Activated T-cell treated with anti-CD3 and anti-CD28 coated beads, Interleukin-2, amount 50 U/mL, for 4 hours (primary cell): Measurements from ENCODE around the gene AMZ2. TPM values are rescaled to one million over a fixed set of nuclear protein-coding genes. Genes with fewer than 3 reads are reported as not detected.
"Not testable (repeated sequence)": the region's sequence is repeated elsewhere in the genome, so short reads cannot be mapped to it uniquely, and the experiment has no call there.

Experiments
- ATAC-seq, 2 donors: fragments of 200-7000 bp; cut with Tn5 transposase; one replicate each; pipeline ENCODE4 v1.10.0; 2021
- DNase-seq: peaks from one replicate; pipeline ENCODE4 v3.0.0-alpha.2; 2020
- H3K27me3 Mint-ChIP-seq: one replicate; pipeline ENCODE4 v1.8.0; 2021; ENCODE audit warnings: low read depth, mixed read lengths
- H3K36me3 Mint-ChIP-seq: one replicate; pipeline ENCODE4 v1.8.0; 2022; ENCODE audit warnings: mixed read lengths; ENCODE audit not compliant: insufficient read depth
- H3K4me1 Mint-ChIP-seq: one replicate; pipeline ENCODE4 v1.8.0; 2021; ENCODE audit warnings: low read depth, mixed read lengths
- H3K4me3 Mint-ChIP-seq: one replicate; pipeline ENCODE4 v1.8.0; 2021; ENCODE audit warnings: mild to moderate bottlenecking, moderate library complexity, mixed read lengths
- H3K9me3 Mint-ChIP-seq: one replicate; pipeline ENCODE4 v1.8.0; 2021; ENCODE audit warnings: mixed read lengths
- total RNA-seq, 3 donors: library from RNA; stranded (reverse); gene quantifications; one replicate each; pipeline ENCODE4 v1.2.1, GENCODE V29; 2021

AMZ2 gene, protein sequence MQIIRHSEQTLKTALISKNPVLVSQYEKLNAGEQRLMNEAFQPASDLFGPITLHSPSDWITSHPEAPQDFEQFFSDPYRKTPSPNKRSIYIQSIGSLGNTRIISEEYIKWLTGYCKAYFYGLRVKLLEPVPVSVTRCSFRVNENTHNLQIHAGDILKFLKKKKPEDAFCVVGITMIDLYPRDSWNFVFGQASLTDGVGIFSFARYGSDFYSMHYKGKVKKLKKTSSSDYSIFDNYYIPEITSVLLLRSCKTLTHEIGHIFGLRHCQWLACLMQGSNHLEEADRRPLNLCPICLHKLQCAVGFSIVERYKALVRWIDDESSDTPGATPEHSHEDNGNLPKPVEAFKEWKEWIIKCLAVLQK
- 10 to 100 TPM; 62.7 to 74.6 (median 72.8) TPM for total RNA-seq

DNA sequence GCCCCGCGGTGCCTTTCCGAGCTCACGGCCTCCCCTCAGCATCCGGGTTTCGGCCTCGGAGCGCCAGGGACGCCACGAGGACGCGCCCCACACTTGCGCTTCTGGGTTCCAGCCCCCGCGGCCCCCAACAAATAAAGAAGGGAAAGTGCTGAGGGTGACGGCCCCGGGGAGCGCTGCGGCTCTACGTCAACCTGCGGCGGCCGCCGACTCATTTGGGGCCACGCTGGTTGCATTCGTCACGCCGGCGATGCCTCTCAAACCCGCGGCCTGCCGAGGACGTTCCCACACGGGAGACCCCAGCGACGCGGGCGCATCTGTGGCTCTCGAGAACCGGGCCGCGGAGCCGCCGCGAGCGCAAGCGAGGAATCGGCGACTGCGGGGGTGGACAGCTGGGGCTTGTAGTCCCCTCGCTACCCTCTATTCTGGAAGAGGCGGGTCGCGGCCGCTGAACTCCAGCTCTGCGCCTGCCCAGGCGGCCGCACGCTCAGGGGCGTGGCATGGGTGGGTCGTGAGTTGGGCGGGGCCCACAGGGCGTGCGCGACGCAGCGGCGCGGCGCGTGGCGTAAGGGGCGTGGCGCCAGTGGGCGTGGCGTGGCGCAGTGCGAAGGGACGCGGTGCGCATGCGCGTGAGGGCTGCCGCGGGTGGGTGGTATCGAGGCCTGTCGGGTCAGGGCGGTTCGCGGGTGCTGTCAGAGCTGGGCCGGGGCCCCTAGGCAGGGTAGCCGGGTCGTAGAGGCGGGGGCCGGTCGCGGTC lies at the start of gene AMZ2:
TSS of gene AMZ2 (plus strand) at position 599 of the 754 bp plus-strand sequence. CDS start 2,145 bp downstream, outside the sequence.
- Mint-ChIP-seq H3K4me3 (peak within 1 kb of the TSS; percentile 94), H3K27me3 (no peaks in the 10 kb centered on the region), H3K36me3 (peaks cover 2% of the 10 kb centered on the region), H3K9me3 (no peaks in the 10 kb centered on the region), H3K4me1 (peaks cover 42% of the 10 kb centered on the region)
- ATAC-seq (peak; percentile 83 to 85), DNase-seq (peak; percentile 98)

DNA sequence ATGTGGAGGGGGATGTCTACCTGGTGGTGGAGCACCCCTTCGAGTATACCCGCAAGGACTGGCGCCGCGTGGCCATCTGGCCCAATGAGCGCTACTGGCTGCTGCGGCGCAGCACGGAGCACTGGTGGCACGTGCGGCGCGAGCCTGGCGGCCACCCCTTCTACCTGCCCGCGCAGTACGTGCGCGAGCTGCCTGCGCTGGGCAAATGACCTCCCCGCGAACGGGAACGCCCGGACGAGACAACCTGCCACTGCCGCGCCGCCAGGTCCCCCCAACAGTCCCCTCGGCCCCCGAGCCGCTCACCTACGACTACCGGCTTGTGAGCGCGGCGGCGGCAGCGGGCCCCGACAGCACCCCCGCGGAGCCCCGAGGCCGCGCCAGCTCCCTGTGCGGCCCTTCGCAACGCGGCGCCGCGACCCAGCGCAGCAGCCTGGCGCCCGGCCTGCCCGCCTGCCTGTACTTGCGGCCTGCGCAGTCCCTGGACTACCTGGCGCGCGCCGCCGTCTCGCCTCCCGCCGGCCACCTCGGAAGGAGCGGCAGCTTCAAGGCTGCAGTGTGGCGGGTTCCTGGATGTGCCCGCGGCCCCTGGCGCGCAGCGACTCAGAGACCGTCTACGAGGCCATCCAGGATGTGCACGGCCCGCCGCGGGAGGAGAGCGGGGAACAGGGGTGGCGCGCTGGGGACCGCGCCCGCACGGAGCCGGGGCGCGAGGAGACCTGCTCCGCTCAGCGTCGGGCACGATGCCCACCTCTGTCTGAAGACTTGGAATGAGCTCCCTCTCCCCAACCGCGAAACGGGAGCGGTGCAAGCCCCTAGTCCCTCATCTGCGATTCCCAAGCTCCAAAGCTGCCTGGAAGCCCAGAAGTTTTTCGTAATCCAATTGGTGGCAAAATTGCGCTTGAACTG lies 48.7 kb upstream of the AMZ2 start:
- H3K27me3 Mint-ChIP-seq, result peaks cover 3% of the 10 kb centered on the region
- no peaks in the 10 kb centered on the region for H3K36me3 Mint-ChIP-seq
- peak overlapping the region; percentile 84 for H3K4me3 Mint-ChIP-seq
- peak; percentile 31 for DNase-seq
- ATAC-seq, result peak; percentile 41 to 51
- H3K9me3 Mint-ChIP-seq, result no peaks in the 10 kb centered on the region
- peaks cover 27% of the 10 kb centered on the region for H3K4me1 Mint-ChIP-seq

DNA sequence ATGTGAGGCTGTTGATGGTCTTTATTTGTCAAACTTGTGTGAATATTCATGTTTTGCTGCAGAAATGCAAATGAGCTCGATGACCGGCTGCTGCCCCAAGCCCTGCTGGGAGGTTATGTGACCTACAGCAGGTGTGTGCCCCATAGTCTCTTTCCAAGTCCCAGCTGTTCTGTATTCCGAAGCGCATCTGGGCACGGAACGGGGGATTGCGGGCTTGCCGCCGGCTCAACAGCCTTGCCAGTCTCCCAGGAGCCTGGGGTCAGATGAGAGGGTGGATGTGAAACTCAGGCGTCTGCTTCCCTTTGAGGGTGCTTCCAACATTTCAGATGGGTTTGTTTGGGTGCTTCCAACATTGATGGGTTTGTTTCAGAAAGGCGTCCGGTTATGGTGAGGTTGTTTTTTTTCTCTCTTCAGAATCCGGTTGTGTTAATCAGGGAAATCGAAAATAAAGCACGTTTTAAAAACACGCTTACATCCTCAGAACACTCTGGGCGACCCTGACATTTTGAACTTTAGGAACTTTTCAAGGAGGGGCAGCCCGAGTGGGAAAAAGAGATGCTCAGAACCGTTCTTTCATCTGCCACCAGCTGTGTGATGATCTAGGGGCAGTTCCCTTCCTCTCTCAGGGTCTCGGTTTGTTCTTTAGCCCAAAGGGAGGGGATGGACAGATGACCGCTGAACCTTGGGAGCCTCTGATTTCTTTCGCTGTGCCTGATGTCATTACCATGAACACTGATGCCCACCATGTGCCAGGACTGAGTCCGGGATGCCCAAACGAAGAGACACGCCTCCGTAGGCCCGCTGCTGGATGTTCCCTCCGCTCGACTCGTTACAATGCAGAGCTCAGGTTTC lies 47.8 kb upstream of the AMZ2 start:
- Mint-ChIP-seq H3K9me3 (no peaks in the 10 kb centered on the region), H3K4me1 (peaks cover 32% of the 10 kb centered on the region), H3K36me3 (no peaks in the 10 kb centered on the region), H3K27me3 (peaks cover 3% of the 10 kb centered on the region), H3K4me3 (peak overlapping the region; percentile 84)
- ATAC-seq (no peak), DNase-seq (no peak)

DNA sequence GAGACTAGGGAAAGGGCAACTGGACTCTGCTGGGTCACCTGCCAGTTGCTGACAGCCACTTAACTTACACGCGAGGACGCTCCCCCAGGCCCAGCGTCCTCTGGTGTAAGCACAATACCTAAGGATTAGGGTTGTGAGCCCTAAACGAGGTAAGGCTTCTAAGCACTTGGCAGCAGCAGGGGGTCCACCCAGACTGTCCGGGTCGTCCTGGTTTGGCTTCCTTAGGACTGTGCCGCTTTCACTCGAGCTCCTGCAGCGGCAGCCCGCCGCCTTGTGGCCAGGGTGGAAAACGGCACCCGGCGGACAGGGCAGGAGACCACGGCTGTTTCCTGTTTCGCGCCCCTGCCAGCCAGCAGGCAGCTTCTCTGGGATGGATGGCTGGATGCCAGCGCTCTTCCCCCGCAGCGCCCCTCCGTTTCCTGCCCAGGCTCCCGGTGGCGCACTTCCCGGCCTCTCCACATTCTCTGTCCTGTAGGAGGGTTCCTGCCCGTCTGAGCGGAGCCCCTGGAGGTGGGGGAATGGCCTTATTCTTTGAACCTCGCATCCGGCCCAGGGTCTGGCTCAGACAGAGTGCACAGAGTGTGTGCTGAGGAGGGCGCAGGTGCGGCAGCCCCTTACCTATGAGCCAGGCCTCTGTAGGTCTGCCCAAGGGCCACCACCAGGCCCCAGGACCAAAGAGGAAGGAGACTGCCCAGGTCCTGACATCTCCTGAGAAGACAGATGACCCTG lies 47.0 kb upstream of the AMZ2 start:
- Mint-ChIP-seq H3K27me3 (peaks cover under 1% of the 10 kb centered on the region), H3K4me3 (peak overlapping the region; percentile 84), H3K36me3 (no peaks in the 10 kb centered on the region), H3K9me3 (no peaks in the 10 kb centered on the region), H3K4me1 (peaks cover 24% of the 10 kb centered on the region)
- ATAC-seq, result peak; percentile 32
- peak; percentile 76 for DNase-seq

DNA sequence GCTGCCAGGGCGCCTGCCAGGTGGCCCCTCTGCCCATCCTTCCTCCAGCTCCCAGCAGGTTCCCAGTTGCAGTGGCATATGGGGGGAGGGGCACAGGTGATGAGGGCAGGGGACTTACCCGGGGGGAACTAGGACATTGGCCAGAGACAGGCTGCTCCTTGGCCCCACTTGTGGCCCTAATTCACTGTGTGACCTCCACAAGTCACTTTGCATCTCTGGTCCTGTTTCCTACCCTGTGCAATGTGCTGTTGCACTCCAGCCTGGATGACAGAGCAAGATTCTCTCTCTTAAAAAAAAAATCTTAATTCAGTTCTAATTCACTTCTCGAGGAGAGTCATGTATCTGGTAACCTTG lies 46.4 kb upstream of the AMZ2 start:
- not testable (repeated sequence) for H3K36me3 Mint-ChIP-seq, H3K27me3 Mint-ChIP-seq, ATAC-seq, H3K9me3 Mint-ChIP-seq, DNase-seq, H3K4me3 Mint-ChIP-seq
- H3K4me1 Mint-ChIP-seq, result peaks cover 26% of the 10 kb centered on the region

DNA sequence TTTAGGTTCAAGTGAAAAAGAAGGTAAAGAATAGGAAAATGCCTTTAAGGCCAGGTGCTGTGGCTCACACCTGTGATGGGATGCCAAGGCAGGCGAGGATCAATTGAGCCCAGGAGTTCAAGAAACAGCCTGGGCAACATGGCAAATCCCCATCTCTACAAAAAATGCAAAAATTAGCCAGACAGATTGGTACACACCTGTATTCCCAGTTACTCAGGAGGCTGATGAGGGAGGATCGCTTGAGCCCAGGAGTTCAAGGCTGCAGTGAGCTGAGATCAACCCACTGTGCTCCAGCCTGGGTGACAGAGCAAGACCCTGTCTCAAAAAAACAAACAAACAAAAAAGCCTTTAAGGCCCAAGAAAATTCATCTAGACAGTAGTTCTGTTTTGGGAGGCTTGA lies 45.5 kb upstream of the AMZ2 start:
- not testable (repeated sequence) for H3K4me3 Mint-ChIP-seq, H3K36me3 Mint-ChIP-seq, DNase-seq, ATAC-seq, H3K9me3 Mint-ChIP-seq, H3K27me3 Mint-ChIP-seq
- peaks cover 34% of the 10 kb centered on the region for H3K4me1 Mint-ChIP-seq

DNA sequence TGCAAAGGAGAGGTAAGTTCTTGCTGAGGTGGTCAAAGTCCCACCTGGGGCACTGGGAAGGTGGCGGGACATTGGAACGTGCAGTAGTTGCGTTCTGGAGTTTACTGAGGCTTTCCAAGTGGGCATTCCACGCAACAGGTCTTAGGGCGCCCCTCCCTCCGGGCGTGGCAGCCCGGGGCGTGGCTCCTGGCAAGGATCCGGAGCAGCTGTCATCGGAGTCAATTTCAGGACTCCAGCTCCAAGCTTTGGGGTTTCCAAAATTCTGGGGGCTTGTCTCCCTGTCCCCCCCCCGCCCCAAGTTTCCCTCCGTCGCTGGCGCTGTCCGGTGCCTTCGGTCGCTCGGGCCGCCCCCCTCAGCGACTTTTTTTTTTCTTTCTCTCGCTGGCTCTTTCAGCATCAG lies 43.1 kb upstream of the AMZ2 start:
- peaks cover 5% of the 10 kb centered on the region for H3K36me3 Mint-ChIP-seq
- DNase-seq (no peak), ATAC-seq (no peak)
- no peaks in the 10 kb centered on the region for H3K9me3 Mint-ChIP-seq
- H3K4me1 Mint-ChIP-seq, result peaks cover 39% of the 10 kb centered on the region
- no peaks in the 10 kb centered on the region for H3K27me3 Mint-ChIP-seq
- H3K4me3 Mint-ChIP-seq, result peak overlapping the region; percentile 91

DNA sequence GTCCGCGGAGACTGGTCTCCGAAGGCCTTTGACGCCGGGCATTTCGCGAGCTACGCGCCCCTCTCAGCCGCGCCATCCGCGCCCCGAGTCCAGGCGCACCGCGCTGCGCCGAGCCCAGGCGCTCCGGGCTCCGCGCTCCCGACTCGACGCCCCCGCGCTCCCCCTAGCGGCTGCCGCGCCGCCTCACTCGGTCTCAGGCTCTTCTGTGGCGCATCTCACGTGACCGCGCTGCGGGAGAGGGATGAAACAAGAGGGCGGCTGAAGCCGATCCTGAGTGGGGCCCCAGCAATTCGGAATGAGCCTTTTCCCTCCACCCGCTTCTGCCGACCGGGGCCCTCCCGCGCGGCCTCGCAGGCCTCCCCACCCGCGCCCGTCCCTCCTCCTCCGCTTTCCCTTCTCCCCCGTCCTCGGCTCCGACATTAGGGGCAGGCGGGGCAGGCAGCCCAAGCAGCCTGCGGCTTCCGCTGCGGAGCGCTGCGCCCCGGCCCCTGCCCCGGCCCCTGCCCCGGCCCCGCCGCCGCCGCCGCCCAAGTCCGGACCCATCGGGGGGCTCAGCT lies 42.5 kb upstream of the AMZ2 start:
- no peaks in the 10 kb centered on the region for H3K27me3 Mint-ChIP-seq
- no peaks in the 10 kb centered on the region for H3K9me3 Mint-ChIP-seq
- ATAC-seq (peak; percentile 87 to 89), DNase-seq (peak; percentile 89)
- peak overlapping the region; percentile 91 for H3K4me3 Mint-ChIP-seq
- peaks cover 37% of the 10 kb centered on the region for H3K4me1 Mint-ChIP-seq
- peaks cover 9% of the 10 kb centered on the region for H3K36me3 Mint-ChIP-seq

DNA sequence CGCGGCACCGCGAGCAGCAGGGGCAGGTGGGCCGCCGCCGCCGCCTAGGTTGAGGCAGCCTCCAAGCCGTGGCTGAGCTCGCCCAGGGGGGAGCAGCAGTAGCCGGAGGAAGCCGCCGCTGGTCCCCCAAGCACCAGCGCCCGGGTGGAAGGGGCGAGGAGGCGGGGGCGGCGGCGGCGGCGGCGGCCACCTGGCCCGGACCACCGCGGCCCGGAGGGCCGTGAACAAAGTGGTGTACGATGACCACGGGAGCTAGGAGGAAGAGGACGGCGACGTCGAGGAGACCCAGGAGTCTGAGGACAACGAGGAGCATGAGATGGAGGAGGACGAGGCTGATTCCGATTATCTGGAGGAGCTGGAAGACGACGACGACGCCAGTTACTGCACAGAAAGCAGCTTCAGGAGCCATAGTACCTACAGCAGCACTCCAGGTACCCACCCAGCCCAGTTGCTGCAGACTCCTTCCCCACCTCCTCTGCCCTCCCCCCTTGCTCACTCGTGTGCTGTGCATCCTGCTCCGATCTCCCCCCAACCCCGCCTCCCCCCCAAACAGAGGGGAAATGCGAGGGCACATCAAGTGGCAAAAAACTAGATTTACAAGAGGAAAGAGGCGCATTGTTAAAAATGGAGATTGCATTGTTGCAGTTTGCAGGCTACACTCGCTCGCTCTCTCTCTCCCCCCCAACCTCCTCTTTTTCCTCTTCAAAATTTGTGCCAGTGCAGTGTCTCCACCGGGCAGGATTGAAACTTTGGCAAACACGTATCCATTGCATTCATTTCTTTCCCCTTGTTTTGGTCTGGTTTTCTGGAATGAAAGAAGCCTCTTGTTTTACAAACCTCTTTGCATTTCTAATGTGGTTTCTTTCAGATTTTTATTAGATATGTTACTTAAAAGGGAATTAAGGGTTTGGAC lies 41.8 kb upstream of the AMZ2 start:
- Mint-ChIP-seq H3K4me1 (peaks cover 34% of the 10 kb centered on the region), H3K9me3 (no peaks in the 10 kb centered on the region)
- DNase-seq, result no peak

DNA sequence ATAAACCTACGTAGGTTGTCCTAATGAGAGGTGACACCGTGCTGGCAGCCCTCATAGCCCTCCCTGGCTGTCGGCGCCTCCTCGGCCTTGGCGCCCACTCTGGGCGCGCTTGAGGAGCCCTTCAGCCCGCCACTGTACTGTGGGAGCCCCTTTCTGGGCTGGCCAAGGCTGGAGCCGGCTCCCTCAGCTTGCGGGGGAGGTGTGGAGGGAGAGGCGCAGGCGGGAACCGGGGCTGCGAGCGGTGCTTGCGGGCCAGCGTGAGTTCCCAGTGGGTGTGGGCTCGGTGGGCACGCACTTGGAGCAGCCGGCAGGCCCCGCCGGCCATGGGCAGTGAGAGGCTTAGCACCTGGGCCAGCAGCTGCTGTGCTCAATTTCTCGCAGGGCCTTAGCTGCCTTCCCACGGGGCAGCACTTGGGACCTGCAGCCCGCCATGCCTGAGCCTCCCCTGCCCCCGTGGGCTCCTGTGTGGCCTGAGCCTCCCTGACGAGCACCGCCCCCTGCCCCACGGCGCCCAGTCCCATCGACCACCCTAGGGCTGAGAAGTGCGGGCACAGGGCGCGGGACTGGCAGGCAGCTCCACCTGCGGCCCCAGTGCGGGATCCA lies 40.1 kb upstream of the AMZ2 start:
- Mint-ChIP-seq H3K27me3 (no peaks in the 10 kb centered on the region), H3K4me1 (peaks cover 35% of the 10 kb centered on the region), H3K36me3 (peaks cover 11% of the 10 kb centered on the region), H3K9me3 (no peaks in the 10 kb centered on the region), H3K4me3 (no peak overlapping the region)
- DNase-seq (no peak), ATAC-seq (no peak)

More for the DNA sequence above, 41.8 kb upstream of the AMZ2 start:
- H3K36me3 Mint-ChIP-seq, result peaks cover 10% of the 10 kb centered on the region
- peak overlapping the region; percentile 91 for H3K4me3 Mint-ChIP-seq
- H3K27me3 Mint-ChIP-seq, result no peaks in the 10 kb centered on the region
- peak; percentile 35 to 36 for ATAC-seq

DNA sequence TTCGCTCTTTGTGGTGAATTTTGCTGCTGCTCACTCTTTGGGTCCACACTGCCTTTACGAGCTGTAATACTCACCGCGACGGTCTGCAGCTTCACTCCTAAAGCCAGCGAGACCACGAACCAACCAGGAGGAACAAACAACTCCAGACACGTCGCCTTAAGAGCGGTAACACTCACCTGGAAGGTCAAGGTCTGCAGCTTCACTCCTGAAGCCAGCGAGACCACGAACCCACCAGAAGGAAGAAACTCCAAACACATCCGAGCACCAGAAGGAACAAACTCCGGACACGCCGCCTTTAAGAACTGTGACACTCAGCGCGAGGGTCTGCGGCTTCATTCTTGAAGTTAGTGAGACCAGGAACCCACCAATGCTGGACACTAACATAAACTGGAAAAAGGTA lies 39.2 kb upstream of the AMZ2 start:
- not testable (repeated sequence) for H3K4me3 Mint-ChIP-seq, H3K9me3 Mint-ChIP-seq, H3K27me3 Mint-ChIP-seq, DNase-seq, ATAC-seq
- peaks cover 44% of the 10 kb centered on the region for H3K4me1 Mint-ChIP-seq
- H3K36me3 Mint-ChIP-seq, result peaks cover 18% of the 10 kb centered on the region
